Ramos (cell line): ENCODE measurements around the gene SLC7A14.
"Not testable (repeated sequence)": the region's sequence is repeated elsewhere in the genome, so short reads cannot be mapped to it uniquely, and the experiment has no call there.

Experiments
- in situ Hi-C: fragments of 300-500 bp; cut with MboI; formaldehyde crosslinking; loops from one replicate; pipeline ENCODE4 v1.14.3; 2022; ENCODE audit warnings: low sequenced_read_pairs; ENCODE audit not compliant: unreplicated experiment

SLC7A14 gene

GRCh38 chr3:170598091-170598502 lies 12.2 kb upstream of the SLC7A14 start:
- in situ Hi-C loops, result no loop called here

GRCh38 chr3:170594528-170594927 lies 8.7 kb upstream of the SLC7A14 start:
- in situ Hi-C loops, result no loop called here

- in situ Hi-C loops, result no loop called here
Observed at GRCh38 chr3:170593634-170594033, 7.8 kb upstream of the SLC7A14 start.

- in situ Hi-C loops, result no loop called here
Observed at GRCh38 chr3:170589113-170589512, 3.2 kb upstream of the SLC7A14 start.

GRCh38 chr3:170585008-170585936 lies 603 bp downstream of the SLC7A14 start:
- in situ Hi-C loops, result no loop called here

- in situ Hi-C loops, result no loop called here
Observed at GRCh38 chr3:170584585-170585007, 1.3 kb downstream of the SLC7A14 start.

GRCh38 chr3:170579646-170580045 lies 6.2 kb downstream of the SLC7A14 start:
- in situ Hi-C loops, result no loop called here

- in situ Hi-C loops, result no loop called here
Observed at GRCh38 chr3:170572665-170573253, 13.1 kb downstream of the SLC7A14 start.

GRCh38 chr3:170567598-170567997 lies 18.3 kb downstream of the SLC7A14 start:
- in situ Hi-C loops, result not testable (repeated sequence)

GRCh38 chr3:170566413-170566812 lies 19.5 kb downstream of the SLC7A14 start:
- in situ Hi-C loops, result no loop called here

- in situ Hi-C loops, result no loop called here
Observed at GRCh38 chr3:170565495-170565894, 20.4 kb downstream of the SLC7A14 start.

- in situ Hi-C loops, result no loop called here
Observed at GRCh38 chr3:170564664-170565063, 21.2 kb downstream of the SLC7A14 start.

- in situ Hi-C loops, result no loop called here
Observed at GRCh38 chr3:170563712-170564423, 22.0 kb downstream of the SLC7A14 start.

GRCh38 chr3:170562080-170562479 lies 23.8 kb downstream of the SLC7A14 start:
- in situ Hi-C loops, result no loop called here

- in situ Hi-C loops, result no loop called here
Observed at GRCh38 chr3:170560717-170561382, 25.0 kb downstream of the SLC7A14 start.

- in situ Hi-C loops, result no loop called here
Observed at GRCh38 chr3:170560296-170560695, 25.6 kb downstream of the SLC7A14 start.

- in situ Hi-C loops, result no loop called here
Observed at GRCh38 chr3:170558427-170558826, 27.4 kb downstream of the SLC7A14 start.

- in situ Hi-C loops, result no loop called here
Observed at GRCh38 chr3:170555329-170555728, 30.5 kb downstream of the SLC7A14 start.

GRCh38 chr3:170553788-170554757 lies 31.8 kb downstream of the SLC7A14 start:
- in situ Hi-C loops, result no loop called here
